HCT116 (cell line): Measurements from ENCODE around the gene MTM1. TPM values are rescaled to one million over a fixed set of nuclear protein-coding genes. Genes with fewer than 3 reads are reported as not detected.

ENCODE experiments used
- ATAC-seq: fragments of 200-7000 bp; cut with Tn5 transposase; 2 replicates; pipeline ENCODE4 v1.9.1; 2020; ENCODE audit warnings: mild to moderate bottlenecking, moderate library complexity
- BruUV-seq: library from RNA; stranded (reverse); fragments of 400-500 nt; replicated peaks from 2 replicates; lab custom pipeline; 2021; lab: Mats Ljungman, UMichigan
- CTCF ChIA-PET: fragments of 300-600 bp; sonication (Branson Sonifier 250); formaldehyde crosslinking; loops from one replicate; lab custom pipeline; 2021; ENCODE audit warnings: antibody characterized with exemption; lab: Charles Lee
- POLR2A ChIA-PET: fragments of 300-600, 350-600 bp; sonication (Branson Sonifier 250); formaldehyde crosslinking; loops from one replicate; lab custom pipeline; 2021; ENCODE audit warnings: antibody characterized with exemption; lab: Charles Lee
- RAD21 ChIA-PET, 2 experiments: fragments of 300-600 bp; sonication (Branson Sonifier 250); formaldehyde crosslinking; loops; one replicate each; lab custom pipeline; 2023; ENCODE audit warnings: low total read pairs in 2 of 2; ENCODE audit not compliant: uncharacterized antibody in 2 of 2, unreplicated experiment in 2 of 2, low non-redundant PET in 1 of 2; lab: Charles Lee
- DNase-seq: peaks from one replicate; pipeline ENCODE4 v3.0.0-alpha.2; 2010; ENCODE audit warnings: low read depth, low spot score
- H2AFZ ChIP-seq: fragments of 200-600 bp; shearing (Covaris generic), sonication (generic); 2 replicates; pipeline ENCODE4 v1.6.1; 2017; ENCODE audit warnings: low read depth, mixed run types, mixed read lengths, antibody characterized with exemption, low read length; ENCODE audit not compliant: poor library complexity, severe bottlenecking
- H3K27ac ChIP-seq: 2 replicates; pipeline ENCODE4 v1.5.1; 2012; ENCODE audit warnings: low read depth, low read length
- H3K27me3 ChIP-seq: fragments of 200-600 bp; sonication (generic); 2 replicates; pipeline ENCODE4 v1.6.1; 2016; ENCODE audit warnings: mixed run types, low read length, mixed read lengths; ENCODE audit not compliant: insufficient read depth
- H3K36me3 ChIP-seq, 2 experiments: fragments of 200-500 bp in 1 of 2; fragments of 200-600 bp in 1 of 2; sonication (Bioruptor generic) in 1 of 2; sonication (generic) in 1 of 2; 2 replicates each; pipeline versions ENCODE4 v1.5.1 to v1.6.1; 2014 to 2016; ENCODE audit warnings: low read length in 2 of 2, inconsistent platforms in 1 of 2, mixed read lengths in 1 of 2, mixed run types in 1 of 2; ENCODE audit not compliant: insufficient read depth in 2 of 2, control insufficient read depth in 1 of 2
- H3K4me1 ChIP-seq, 2 experiments: fragments of 200-600 bp in 1 of 2; sonication (generic) in 1 of 2; 2 replicates each; pipeline versions ENCODE4 v1.5.1 to v1.6.1; 2012 to 2017; ENCODE audit warnings: low read length in 2 of 2, inconsistent platforms in 1 of 2, mild to moderate bottlenecking in 1 of 2, mixed read lengths in 1 of 2, mixed run types in 1 of 2, moderate library complexity in 1 of 2; ENCODE audit not compliant: insufficient read depth in 2 of 2, control insufficient read depth in 1 of 2
- H3K4me2 ChIP-seq: fragments of 200-600 bp; sonication (generic); 2 replicates; pipeline ENCODE4 v1.6.1; 2017; ENCODE audit warnings: mixed run types, low read length, mixed read lengths
- H3K4me3 ChIP-seq, 2 experiments: fragments of 200-600 bp in 1 of 2; sonication (generic) in 1 of 2; replicated peaks in 1 of 2; 2 replicates each; pipeline ENCODE4 v1.5.1; 2011 to 2016; ENCODE audit warnings: low read length in 2 of 2, control low read depth in 1 of 2, low read depth in 1 of 2, mild to moderate bottlenecking in 1 of 2, mixed read lengths in 1 of 2, mixed run types in 1 of 2
- H3K79me2 ChIP-seq: fragments of 200-600 bp; sonication (generic); 2 replicates; pipeline ENCODE4 v1.6.1; 2017; ENCODE audit warnings: mild to moderate bottlenecking, mixed run types, low read length, moderate library complexity, mixed read lengths; ENCODE audit not compliant: insufficient read depth
- H3K9ac ChIP-seq: fragments of 200-600 bp; sonication (generic); 2 replicates; pipeline ENCODE4 v1.6.1; 2016; ENCODE audit warnings: low read length, mixed read lengths
- H3K9me2 ChIP-seq: fragments of 200-600 bp; sonication (generic), shearing (Covaris generic); 2 replicates; pipeline ENCODE4 v1.6.1; 2017; ENCODE audit warnings: mixed run types, mild to moderate bottlenecking, moderate library complexity; ENCODE audit not compliant: insufficient read depth
- H3K9me3 ChIP-seq, 2 experiments: fragments of 200-500 bp in 1 of 2; fragments of 200-600 bp in 1 of 2; sonication (Bioruptor generic) in 1 of 2; sonication (generic) in 1 of 2; 2 replicates each; pipeline ENCODE4 v1.6.1; 2014 to 2017; ENCODE audit warnings: low read length in 2 of 2, mixed read lengths in 2 of 2, inconsistent platforms in 1 of 2, low read depth in 1 of 2, mild to moderate bottlenecking in 1 of 2, mixed run types in 1 of 2, moderate library complexity in 1 of 2; ENCODE audit not compliant: control insufficient read depth in 1 of 2, insufficient read depth in 1 of 2
- H4K20me1 ChIP-seq: fragments of 200-600 bp; sonication (generic), shearing (Covaris generic); 2 replicates; pipeline ENCODE4 v1.6.1; 2017; ENCODE audit warnings: mixed run types, mild to moderate bottlenecking, moderate library complexity; ENCODE audit not compliant: insufficient read depth
- CBX3 ChIP-seq: IDR thresholded peaks from 2 replicates; pipeline ENCODE4 v1.6.1; 2012; ENCODE audit warnings: low read depth
- EGR1 ChIP-seq: IDR thresholded peaks from 2 replicates; pipeline ENCODE4 v1.6.1; 2012; ENCODE audit warnings: low read depth
- EZH2 ChIP-seq: fragments of 200-600 bp; sonication (generic); IDR thresholded peaks from 2 replicates; pipeline ENCODE4 v1.6.1; 2017; ENCODE audit warnings: antibody characterized with exemption, mixed run types
- EZH2phosphoT487 ChIP-seq: fragments of 200-600 bp; IDR thresholded peaks from 2 replicates; pipeline ENCODE4 v1.6.1; 2018; ENCODE audit warnings: antibody characterized with exemption, borderline replicate concordance
- FOSL1 ChIP-seq: IDR thresholded peaks from 2 replicates; pipeline ENCODE4 v1.6.1; 2012; ENCODE audit warnings: low read depth
- JUND ChIP-seq: IDR thresholded peaks from 2 replicates; pipeline ENCODE4 v1.6.1; 2012
- POLR2AphosphoS5 ChIP-seq: IDR thresholded peaks from 2 replicates; pipeline ENCODE4 v1.6.1; 2011; ENCODE audit warnings: mild to moderate bottlenecking, low read depth, low read length, moderate library complexity
- RAD21 ChIP-seq: IDR thresholded peaks from 2 replicates; pipeline ENCODE4 v1.6.1; 2012; ENCODE audit warnings: low read depth, mild to moderate bottlenecking
- SIN3A ChIP-seq: IDR thresholded peaks from 2 replicates; pipeline ENCODE4 v1.6.1; 2012; ENCODE audit warnings: low read depth
- SP1 ChIP-seq: IDR thresholded peaks from 2 replicates; pipeline ENCODE4 v1.6.1; 2012; ENCODE audit warnings: low read depth
- SRF ChIP-seq: IDR thresholded peaks from 2 replicates; pipeline ENCODE4 v1.6.1; 2012; ENCODE audit warnings: low read depth
- YY1 ChIP-seq: IDR thresholded peaks from 2 replicates; pipeline ENCODE4 v1.6.1; 2011; ENCODE audit warnings: low read length, low read depth, moderate library complexity, mild to moderate bottlenecking; ENCODE audit not compliant: insufficient replicate concordance; ENCODE audit errors: extremely low read depth
- ZNF274 ChIP-seq: fragments of 200-500 bp; sonication (Bioruptor generic); IDR thresholded peaks from 2 replicates; pipeline ENCODE4 v1.6.1; 2014; ENCODE audit warnings: mild to moderate bottlenecking, low read depth, low read length, inconsistent platforms
- intact Hi-C: fragments of 100-400 bp; cut with micrococcal nuclease; formaldehyde crosslinking; loops from 2 replicates; pipeline ENCODE4 v1.10.0; 2022
- total RNA-seq: library from RNA; stranded (reverse); gene quantifications from one replicate; pipeline ENCODE4 v1.2.1, GENCODE V29; 2021; ENCODE audit not compliant: unreplicated experiment

The MTM1 gene
- total RNA-seq, 1 experiment from 2014 or later: 6.5 TPM

DNA sequence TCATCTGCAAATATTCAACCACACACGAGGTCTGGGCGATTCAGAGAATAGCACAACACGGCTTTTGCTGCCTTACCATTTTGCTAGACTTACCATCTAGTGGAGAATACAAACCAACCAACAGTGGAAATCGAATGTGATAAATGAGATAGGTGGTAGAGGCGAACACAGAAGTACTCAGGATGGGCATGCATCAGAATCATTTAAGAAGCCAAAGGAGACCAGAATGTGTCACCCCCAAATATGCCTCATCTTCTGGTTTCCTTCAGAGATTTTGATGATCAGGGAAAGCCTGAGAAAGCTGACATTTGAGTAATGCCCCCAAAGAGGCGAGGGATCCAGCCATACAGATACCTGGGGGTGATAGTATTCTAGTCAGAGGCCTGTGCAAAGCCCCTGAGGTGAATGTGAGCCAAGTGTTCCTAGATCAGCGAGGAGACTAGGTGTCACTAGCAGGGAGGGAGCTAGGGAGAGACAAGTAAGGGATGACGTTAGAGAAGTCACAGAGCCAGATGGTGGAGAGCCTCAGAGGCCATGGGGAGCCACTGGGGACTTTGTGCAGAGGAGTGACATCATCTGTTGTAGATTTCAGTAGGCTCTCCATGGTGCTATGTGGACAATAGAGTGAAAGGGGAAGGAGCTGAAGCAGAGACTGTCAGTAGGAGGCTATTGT lies 126.5 kb downstream of the MTM1 start:
- no peak for TF ChIP-seq EGR1
- TF ChIP-seq POLR2AphosphoS5: no peak
- no peak for TF ChIP-seq SP1
- TF ChIP-seq EZH2: no peak
- no peak for TF ChIP-seq CBX3
- no peak for TF ChIP-seq FOSL1
- TF ChIP-seq RAD21: no peak
- no peak for TF ChIP-seq ZNF274
- no peak for TF ChIP-seq SRF
- no peak for TF ChIP-seq SIN3A
- TF ChIP-seq EZH2phosphoT487: no peak
- no peak for TF ChIP-seq YY1
- no peak for TF ChIP-seq JUND
- Histone ChIP-seq H4K20me1 (no peaks in the 10 kb centered on the region), H3K9me3 (no peaks in the 10 kb centered on the region; a peak in 1 of 4 replicates), H3K4me3 (0 out of 4 replicates have a peak overlapping the region, but pooled peaks of 1 of the 2 experiments have one; percentile 70), H3K4me1 (peaks cover 7 to 27% of the 10 kb centered on the region in 2 experiments; a peak in 3 of 4 replicates), H3K79me2 (peaks cover 34% of the 10 kb centered on the region), H3K27ac (no peak overlapping the region), H2AFZ (no peak overlapping the region), H3K9ac (no peak overlapping the region), H3K27me3 (no peaks in the 10 kb centered on the region), H3K9me2 (no peaks in the 10 kb centered on the region), H3K4me2 (peak overlapping the region; percentile 85; the same call in 1 of the 2 replicates), H3K36me3 (no peaks in the 10 kb centered on the region)
- CTCF ChIA-PET: no interaction called here
- POLR2A ChIA-PET: interaction anchor here (0.7 kb wide), 2 partner anchors 8 to 575 kb away, joined by 3 read pairs; no protein-coding TSS in a partner anchor
- ATAC-seq (no peak), DNase-seq (no peak)
- no TSS peak for BruUV-seq
- RAD21 ChIA-PET: no interaction called here
- intact Hi-C loops: no loop called here
